NCI-H460 (cell line): ENCODE measurements around the gene SEMA3A. TPM values are rescaled to one million over a fixed set of nuclear protein-coding genes. Genes with fewer than 3 reads are reported as not detected.
A peak's percentile ranks its signal among the peaks of the same experiment; 100 is the strongest.

Experiments
- DNase-seq: peaks from one replicate; pipeline ENCODE4 v3.0.0-alpha.2; 2016; ENCODE audit warnings: low read depth; ENCODE audit errors: extremely low read depth
- total RNA-seq: library from RNA; depleted of rRNA; stranded (reverse); fragments of >200 nt; shearing (Covaris generic); gene quantifications from 2 replicates; pipeline ENCODE4 v1.2.3, GENCODE V29; 2014

The SEMA3A gene
- total RNA-seq, 1 experiment from 2014 or later: 73.9 TPM

DNA sequence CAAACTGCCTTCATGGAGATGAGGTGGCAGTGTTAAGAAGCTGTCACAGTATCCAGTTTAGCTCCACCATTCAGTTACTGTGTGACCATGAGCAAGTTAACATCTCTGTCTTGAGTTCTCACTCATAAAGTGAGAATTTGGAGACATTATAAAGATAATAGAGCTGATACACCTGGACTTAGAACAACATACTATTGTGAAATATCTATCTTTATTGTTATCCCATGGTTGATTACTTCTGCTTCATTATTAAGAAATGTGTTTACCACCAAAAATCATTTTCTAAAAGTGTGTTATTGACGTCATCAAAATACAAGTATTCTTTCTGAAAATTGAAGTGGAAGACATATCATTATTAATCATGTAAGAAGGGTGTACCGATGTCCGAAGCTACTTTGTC is 166.9 kb downstream of the SEMA3A start:
- DNase-seq: no peak

GRCh38 chr7:84025332-84025927 is 169.2 kb downstream of the SEMA3A start:
- peak; percentile 20 for DNase-seq

DNA sequence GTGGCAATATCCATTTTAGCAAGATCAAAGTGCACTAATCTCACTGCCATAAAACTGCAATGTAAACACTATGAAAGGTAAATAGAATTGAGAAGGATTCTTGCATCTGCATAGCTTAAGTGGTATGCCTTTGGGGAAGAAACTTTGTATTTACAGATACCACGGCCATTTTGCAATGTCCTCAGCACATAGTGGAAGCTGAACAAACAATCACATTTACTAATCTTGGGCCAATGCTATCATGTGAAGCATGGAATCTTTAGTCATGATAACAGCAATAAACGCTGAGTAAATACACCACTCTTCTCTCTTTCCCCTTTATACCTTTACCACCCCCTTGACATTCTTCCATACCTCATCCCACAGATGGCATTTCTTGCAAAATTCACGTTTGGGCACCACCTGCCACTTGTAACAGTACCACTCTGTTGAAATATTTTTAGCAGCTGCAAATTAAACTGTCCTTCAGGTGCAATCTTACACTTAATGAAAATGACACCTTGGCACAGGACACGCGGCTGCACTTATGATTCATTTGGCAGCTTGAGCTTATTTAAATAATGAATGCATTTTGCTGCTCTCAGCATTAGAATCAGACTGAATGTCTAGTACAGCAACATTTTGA is 171.8 kb downstream of the SEMA3A start:
- DNase-seq: no peak

DNA sequence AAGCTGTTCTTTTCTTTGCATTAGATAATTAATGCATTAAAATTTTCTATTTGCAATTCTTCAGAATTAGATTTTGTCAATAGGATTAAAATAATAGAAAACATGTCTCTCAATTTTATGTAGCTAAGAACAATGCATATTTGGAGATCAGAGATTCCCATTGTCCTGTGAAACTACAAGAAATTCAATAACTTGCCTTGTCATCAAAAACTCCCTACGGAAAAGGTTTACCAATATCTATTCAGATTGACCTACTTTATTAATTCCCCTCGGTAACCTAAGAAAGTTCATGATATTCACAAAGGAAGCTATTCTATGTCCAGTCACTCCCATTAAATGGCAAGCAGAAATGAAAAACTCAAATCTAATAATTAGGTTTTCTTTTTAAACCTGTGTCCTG is 172.6 kb downstream of the SEMA3A start:
- DNase-seq: no peak

GRCh38 chr7:84021292-84021908 is 173.2 kb downstream of the SEMA3A start:
- no peak for DNase-seq

DNA sequence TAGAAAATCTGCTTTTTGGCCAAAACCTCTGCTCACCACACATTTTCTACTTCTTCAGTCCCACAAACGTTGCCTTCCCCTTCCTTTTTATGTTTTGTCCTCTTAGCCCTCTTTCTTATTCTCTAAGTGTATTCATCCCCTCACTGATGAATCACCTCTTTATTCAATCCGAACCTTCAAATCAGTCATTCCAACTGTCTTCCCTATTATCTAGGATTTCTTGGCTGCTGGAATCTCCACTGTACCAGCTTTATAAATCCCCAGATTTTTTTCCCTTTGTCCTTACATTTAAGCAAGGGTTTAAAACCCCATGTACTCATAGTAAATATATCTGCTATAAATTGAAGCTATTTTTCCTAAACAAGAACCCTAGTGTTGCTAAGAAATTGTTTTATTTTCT is 176.9 kb downstream of the SEMA3A start:
- DNase-seq: no peak

GRCh38 chr7:84013616-84014240 is 180.9 kb downstream of the SEMA3A start:
- no peak for DNase-seq

GRCh38 chr7:84009782-84010181 is 184.8 kb downstream of the SEMA3A start:
- no peak for DNase-seq

DNA sequence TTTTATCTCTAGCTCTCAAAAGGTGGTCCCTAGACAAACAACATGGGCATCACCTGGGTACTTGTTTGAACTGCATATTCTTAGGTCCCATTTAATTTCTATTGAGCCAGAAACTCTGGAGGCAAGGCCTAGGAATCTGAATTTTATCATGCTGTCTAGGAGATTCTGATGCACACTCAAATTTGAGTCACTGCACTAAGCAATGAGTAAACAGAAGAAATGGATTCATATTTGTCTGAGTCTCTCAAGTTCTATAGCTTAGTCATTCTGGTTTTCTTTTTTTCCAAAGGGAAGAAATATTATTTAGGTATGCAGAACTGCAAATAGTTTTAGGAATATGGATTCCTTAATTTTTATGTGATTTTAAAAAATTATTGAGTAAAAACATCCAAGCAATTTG is 185.5 kb downstream of the SEMA3A start:
- DNase-seq: no peak

DNA sequence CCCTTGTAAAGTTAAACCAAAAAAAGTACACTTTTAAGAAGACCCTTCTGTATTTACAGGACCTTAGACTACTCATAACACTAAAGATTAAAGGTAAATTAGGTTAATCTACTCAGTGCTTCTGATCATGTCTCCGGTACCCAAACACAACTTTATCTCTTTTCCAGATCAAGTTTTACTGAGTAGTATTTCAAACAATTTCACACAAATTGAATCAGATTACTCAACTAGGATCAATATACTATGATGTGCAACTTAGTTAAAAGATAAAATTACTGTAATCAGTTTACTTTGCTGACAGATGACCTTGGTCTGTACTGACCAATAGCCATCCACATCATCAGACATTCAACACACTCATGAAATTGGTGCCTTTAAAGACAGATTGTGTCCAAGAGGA is 191.4 kb downstream of the SEMA3A start:
- no peak for DNase-seq

DNA sequence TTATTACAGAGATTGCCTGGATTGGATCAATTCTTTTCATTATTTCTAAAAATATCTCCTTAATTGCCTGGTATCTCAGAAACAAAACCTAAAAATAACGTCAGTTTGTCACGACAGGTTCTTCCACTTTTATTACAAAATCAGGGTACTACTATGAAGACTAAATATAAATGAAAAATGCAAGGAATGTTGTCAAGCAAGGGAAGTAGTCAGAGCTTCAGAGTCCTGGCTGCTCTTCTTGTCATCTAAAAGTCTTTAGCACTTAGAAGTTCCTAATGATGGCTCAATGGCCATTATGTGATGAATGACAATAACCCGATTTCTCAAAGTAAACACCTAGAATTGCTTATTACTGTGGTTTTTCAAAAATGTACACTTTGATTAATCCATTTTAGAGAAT is 192.2 kb downstream of the SEMA3A start:
- DNase-seq: no peak

DNA sequence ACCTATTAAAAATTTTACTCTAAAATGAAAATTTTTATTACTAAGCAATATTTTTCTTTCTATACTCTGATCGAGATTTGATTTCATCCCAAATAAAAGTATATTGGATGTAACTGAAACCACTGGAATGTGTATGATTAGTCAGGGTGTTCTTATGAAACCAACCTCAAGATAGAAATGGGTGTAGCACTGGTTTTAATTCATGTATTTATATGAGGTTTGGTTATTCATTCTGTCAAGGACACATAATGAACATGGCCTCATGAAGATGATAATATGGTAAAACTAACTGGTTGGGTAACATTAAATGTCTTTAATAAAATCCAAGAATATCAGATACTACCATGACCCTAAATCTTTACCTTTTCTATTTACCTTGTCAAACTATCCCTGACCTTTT is 197.7 kb downstream of the SEMA3A start:
- no peak for DNase-seq

- no peak for DNase-seq
Measured at GRCh38 chr7:83987764-83988163, 206.8 kb downstream of the SEMA3A start.

DNA sequence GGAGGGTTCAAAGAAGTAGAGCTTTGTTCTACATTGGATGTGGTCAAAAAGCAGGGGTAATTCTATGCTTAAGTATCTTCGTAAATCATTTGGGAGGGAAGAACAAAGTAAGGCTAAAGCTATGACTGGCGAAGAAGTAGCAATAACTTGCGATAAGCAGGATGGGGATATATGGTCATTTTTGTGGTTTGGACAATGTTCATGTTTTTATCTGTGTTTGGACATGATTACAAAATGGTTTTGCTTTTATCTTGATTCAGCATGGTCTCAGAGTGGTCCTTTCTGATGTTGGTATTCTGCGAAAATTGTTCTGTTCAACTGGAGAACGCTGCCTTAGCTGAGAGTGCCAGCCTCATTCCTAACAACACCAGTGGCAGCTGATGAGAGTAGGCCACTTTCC is 208.8 kb downstream of the SEMA3A start:
- no peak for DNase-seq

- no peak for DNase-seq
Measured at GRCh38 chr7:83984591-83984990, 210.0 kb downstream of the SEMA3A start.

GRCh38 chr7:83984076-83984475 is 210.5 kb downstream of the SEMA3A start:
- no peak for DNase-seq

- no peak for DNase-seq
Measured at GRCh38 chr7:83983606-83984005, 211.0 kb downstream of the SEMA3A start.

DNA sequence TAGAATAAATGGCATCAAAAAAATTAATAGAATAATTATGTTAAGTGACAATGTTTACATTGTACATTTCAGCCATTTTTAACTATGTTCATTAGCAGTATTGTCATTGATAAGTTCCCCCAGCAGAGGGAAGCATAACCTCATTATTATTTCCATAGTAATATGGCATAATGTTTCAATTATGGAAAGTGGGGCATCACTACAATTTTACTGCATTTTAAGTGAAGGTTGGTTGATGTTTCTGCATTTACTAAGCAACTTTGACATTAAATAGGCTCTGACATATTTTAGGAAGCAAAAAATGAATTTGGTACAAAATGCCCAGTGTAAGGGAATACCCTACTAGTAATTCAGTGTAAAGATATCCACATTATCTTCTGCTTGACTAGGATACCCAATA is 218.3 kb downstream of the SEMA3A start:
- peak; percentile 45 for DNase-seq

GRCh38 chr7:83970081-83970480 is 224.5 kb downstream of the SEMA3A start:
- DNase-seq: no peak

GRCh38 chr7:83964318-83964717 is 230.3 kb downstream of the SEMA3A start:
- DNase-seq: no peak

GRCh38 chr7:83957333-83957732 is 237.3 kb downstream of the SEMA3A start:
- DNase-seq: no peak

GRCh38 chr7:83956104-83956503 is 238.5 kb downstream of the SEMA3A start:
- no peak for DNase-seq
